ENCODE data around the gene TRHDE.

DNA sequence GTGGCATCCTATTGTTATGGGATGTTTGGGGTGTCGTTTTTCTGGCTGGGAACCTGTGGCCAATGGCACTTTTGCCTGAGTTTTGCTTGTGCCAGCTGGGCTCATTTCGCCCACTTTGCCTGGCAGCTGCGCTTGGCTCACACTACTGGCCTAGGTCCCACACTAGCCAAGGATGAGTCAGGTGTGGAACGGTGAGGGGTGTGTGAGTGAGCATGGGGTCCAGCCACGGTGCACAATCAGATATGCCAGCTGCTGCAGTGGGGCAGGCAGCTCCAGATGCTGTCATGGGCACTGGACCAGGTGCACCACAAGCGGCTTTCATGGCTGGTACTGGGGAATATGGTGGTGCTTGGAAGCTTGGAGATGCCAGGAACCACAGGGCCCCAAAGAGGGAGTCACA lies 21.5 kb downstream of the TRHDE start:
- TF ChIP-seq, protein P1, sequence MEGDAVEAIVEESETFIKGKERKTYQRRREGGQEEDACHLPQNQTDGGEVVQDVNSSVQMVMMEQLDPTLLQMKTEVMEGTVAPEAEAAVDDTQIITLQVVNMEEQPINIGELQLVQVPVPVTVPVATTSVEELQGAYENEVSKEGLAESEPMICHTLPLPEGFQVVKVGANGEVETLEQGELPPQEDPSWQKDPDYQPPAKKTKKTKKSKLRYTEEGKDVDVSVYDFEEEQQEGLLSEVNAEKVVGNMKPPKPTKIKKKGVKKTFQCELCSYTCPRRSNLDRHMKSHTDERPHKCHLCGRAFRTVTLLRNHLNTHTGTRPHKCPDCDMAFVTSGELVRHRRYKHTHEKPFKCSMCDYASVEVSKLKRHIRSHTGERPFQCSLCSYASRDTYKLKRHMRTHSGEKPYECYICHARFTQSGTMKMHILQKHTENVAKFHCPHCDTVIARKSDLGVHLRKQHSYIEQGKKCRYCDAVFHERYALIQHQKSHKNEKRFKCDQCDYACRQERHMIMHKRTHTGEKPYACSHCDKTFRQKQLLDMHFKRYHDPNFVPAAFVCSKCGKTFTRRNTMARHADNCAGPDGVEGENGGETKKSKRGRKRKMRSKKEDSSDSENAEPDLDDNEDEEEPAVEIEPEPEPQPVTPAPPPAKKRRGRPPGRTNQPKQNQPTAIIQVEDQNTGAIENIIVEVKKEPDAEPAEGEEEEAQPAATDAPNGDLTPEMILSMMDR (IDR thresholded peaks at IDR 0.05; ENCODE audit: poor library complexity, severe bottlenecking): no peak
- no peak for TF ChIP-seq REST (IDR thresholded peaks at IDR 0.05; ENCODE audit: borderline replicate concordance)
